ENCODE measurements around the gene OR51F1.
"Not testable (repeated sequence)": the region's sequence is repeated elsewhere in the genome, so short reads cannot be mapped to it uniquely, and the experiment has no call there.

Gene OR51F1

GRCh38 chr11:4740735-4741134 lies 29.0 kb downstream of the OR51F1 start:
- no peaks in the 10 kb centered on the region for H3K27me3 ChIP-seq (ENCODE audit: insufficient read depth, low read length, poor library complexity, severe bottlenecking)
- H4K20me1 ChIP-seq (ENCODE audit: insufficient read depth, low read length, poor library complexity, severe bottlenecking) = no peaks in the 10 kb centered on the region
- H3K4me1 ChIP-seq (ENCODE audit: insufficient read depth, low read length, poor library complexity, severe bottlenecking) = no peaks in the 10 kb centered on the region
- no peaks in the 10 kb centered on the region for H3K9me3 ChIP-seq (ENCODE audit: insufficient read depth, low read depth, low read length)
- TF ChIP-seq EZH2phosphoT487 (IDR thresholded peaks at IDR 0.05; ENCODE audit: borderline replicate concordance) = no peak
- no peak for TF ChIP-seq CTCF (conservative IDR thresholded peaks at IDR 0.05; ENCODE audit: low read length)
- H2AFZ ChIP-seq (ENCODE audit: low read length) = no peak overlapping the region
- H3K9ac ChIP-seq (ENCODE audit: low read depth, low read length, poor library complexity, severe bottlenecking) = no peak overlapping the region
- H3K79me2 ChIP-seq (ENCODE audit: insufficient read depth, low read length) = no peaks in the 10 kb centered on the region
- no peaks in the 10 kb centered on the region for H3K9me2 ChIP-seq (replicated peaks; ENCODE audit: low read depth, low read length)
- H3K4me2 ChIP-seq (ENCODE audit: low read depth, low read length, poor library complexity, severe bottlenecking) = no peak overlapping the region
- H3F3A ChIP-seq (ENCODE audit: low read depth) = no peaks in the 10 kb centered on the region
- H3K36me3 ChIP-seq (ENCODE audit: insufficient read depth, low read length) = no peaks in the 10 kb centered on the region
- no peak overlapping the region for H3K4me3 ChIP-seq (ENCODE audit: low read length, poor library complexity, severe bottlenecking)

GRCh38 chr11:4727171-4727570 lies 42.6 kb downstream of the OR51F1 start:
- Histone ChIP-seq H3K4me3 (ENCODE audit: low read length, poor library complexity, severe bottlenecking) (no peak overlapping the region), H3K4me1 (ENCODE audit: insufficient read depth, low read length, poor library complexity, severe bottlenecking) (no peaks in the 10 kb centered on the region), H3K9me2 (replicated peaks; ENCODE audit: low read depth, low read length) (no peaks in the 10 kb centered on the region), H3K36me3 (ENCODE audit: insufficient read depth, low read length) (no peaks in the 10 kb centered on the region), H3K9ac (ENCODE audit: low read depth, low read length, poor library complexity, severe bottlenecking) (no peak overlapping the region), H3K4me2 (ENCODE audit: low read depth, low read length, poor library complexity, severe bottlenecking) (no peak overlapping the region), H3K27me3 (ENCODE audit: insufficient read depth, low read length, poor library complexity, severe bottlenecking) (no peaks in the 10 kb centered on the region), H4K20me1 (ENCODE audit: insufficient read depth, low read length, poor library complexity, severe bottlenecking) (no peaks in the 10 kb centered on the region), H3K9me3 (ENCODE audit: insufficient read depth, low read depth, low read length) (no peaks in the 10 kb centered on the region), H3K79me2 (ENCODE audit: insufficient read depth, low read length) (no peaks in the 10 kb centered on the region), H3F3A (ENCODE audit: low read depth) (no peaks in the 10 kb centered on the region), H2AFZ (ENCODE audit: low read length) (no peak overlapping the region)
- TF ChIP-seq CTCF (conservative IDR thresholded peaks at IDR 0.05; ENCODE audit: low read length) (no peak), EZH2phosphoT487 (IDR thresholded peaks at IDR 0.05; ENCODE audit: borderline replicate concordance) (no peak)

GRCh38 chr11:4722616-4723534 lies 46.9 kb downstream of the OR51F1 start:
- not testable (repeated sequence) for H3F3A ChIP-seq (ENCODE audit: low read depth); H3K4me1 ChIP-seq (ENCODE audit: insufficient read depth, low read length, poor library complexity, severe bottlenecking); H3K4me3 ChIP-seq (ENCODE audit: low read length, poor library complexity, severe bottlenecking); H3K4me2 ChIP-seq (ENCODE audit: low read depth, low read length, poor library complexity, severe bottlenecking); H4K20me1 ChIP-seq (ENCODE audit: insufficient read depth, low read length, poor library complexity, severe bottlenecking); H3K79me2 ChIP-seq (ENCODE audit: insufficient read depth, low read length); H3K36me3 ChIP-seq (ENCODE audit: insufficient read depth, low read length); H3K9me3 ChIP-seq (ENCODE audit: insufficient read depth, low read depth, low read length); H3K9ac ChIP-seq (ENCODE audit: low read depth, low read length, poor library complexity, severe bottlenecking); H3K9me2 ChIP-seq (replicated peaks; ENCODE audit: low read depth, low read length); H3K27me3 ChIP-seq (ENCODE audit: insufficient read depth, low read length, poor library complexity, severe bottlenecking); H2AFZ ChIP-seq (ENCODE audit: low read length)

Measured in Loucy (cell line).